Common myeloid progenitor, CD34-positive (primary cell): ENCODE measurements around the gene TTYH1.
"Not testable (repeated sequence)": the region's sequence is repeated elsewhere in the genome, so short reads cannot be mapped to it uniquely, and the experiment has no call there.

Source experiments
- CTCF ChIA-PET: fragments of 350-600 bp; sonication (Branson Sonifier 250); formaldehyde crosslinking; loops from one replicate; lab custom pipeline; 2021; ENCODE audit warnings: antibody characterized with exemption; lab: Charles Lee
- POLR2A ChIA-PET: fragments of 350-600 bp; sonication (Branson Sonifier 250); formaldehyde crosslinking; loops from one replicate; lab custom pipeline; 2021; ENCODE audit warnings: antibody characterized with exemption; lab: Charles Lee
- DNase-seq, 3 donors: peaks; one replicate each; pipeline versions ENCODE4 v3.0.0 to v3.0.0-alpha.2; 2013
- H3K27ac ChIP-seq, 2 experiments: 1 replicate in 1 of 2; 2 replicates in 1 of 2; pipeline ENCODE4 v1.7.0; 2013; ENCODE audit warnings: inconsistent platforms in 2 of 2, low read length in 2 of 2, mild to moderate bottlenecking in 2 of 2, low read depth in 1 of 2, moderate library complexity in 1 of 2; ENCODE audit not compliant: severe bottlenecking in 2 of 2, insufficient read depth in 1 of 2, poor library complexity in 1 of 2
- H3K27me3 ChIP-seq, 5 experiments: replicated peaks in 2 of 5; 1 replicate in 3 of 5; 2 replicates in 2 of 5; pipeline versions ENCODE4 v1.6.1 to v1.7.0; 2013; ENCODE audit warnings: low read length in 4 of 5, mild to moderate bottlenecking in 2 of 5, moderate library complexity in 2 of 5, inconsistent platforms in 1 of 5; ENCODE audit not compliant: insufficient read depth in 5 of 5, control insufficient read depth in 4 of 5
- H3K36me3 ChIP-seq, 4 experiments: 1 replicate in 2 of 4; 2 replicates in 2 of 4; pipeline versions ENCODE4 v1.6.1 to v1.7.0; 2013; ENCODE audit warnings: low read length in 3 of 4, control low read depth in 1 of 4, mild to moderate bottlenecking in 1 of 4; ENCODE audit not compliant: control insufficient read depth in 4 of 4, insufficient read depth in 4 of 4
- H3K4me1 ChIP-seq, 4 experiments: 1 replicate in 3 of 4; 2 replicates in 1 of 4; pipeline versions ENCODE4 v1.6.1 to v1.7.1; 2013; ENCODE audit warnings: low read length in 3 of 4, mild to moderate bottlenecking in 3 of 4, control low read depth in 1 of 4, inconsistent platforms in 1 of 4, moderate library complexity in 1 of 4; ENCODE audit not compliant: control insufficient read depth in 4 of 4, insufficient read depth in 4 of 4; ENCODE audit errors: control extremely low read depth in 1 of 4
- H3K4me3 ChIP-seq, 7 experiments: 1 replicate in 4 of 7; 2 replicates in 3 of 7; pipeline versions ENCODE4 v1.5.1 to v1.7.0; 2013; ENCODE audit warnings: mild to moderate bottlenecking in 7 of 7, low read length in 6 of 7, moderate library complexity in 6 of 7, inconsistent platforms in 2 of 7, low read depth in 2 of 7, control low read depth in 1 of 7; ENCODE audit not compliant: insufficient read depth in 4 of 7, control insufficient read depth in 1 of 7; ENCODE audit errors: extremely low read depth in 1 of 7
- H3K9me3 ChIP-seq, 5 experiments: 1 replicate in 4 of 5; 2 replicates in 1 of 5; pipeline versions ENCODE4 v1.6.1 to v1.7.1; 2013; ENCODE audit warnings: low read length in 4 of 5, mild to moderate bottlenecking in 2 of 5, inconsistent platforms in 1 of 5, low read depth in 1 of 5, moderate library complexity in 1 of 5; ENCODE audit not compliant: control insufficient read depth in 4 of 5, insufficient read depth in 2 of 5; ENCODE audit errors: control extremely low read depth in 1 of 5
- WGBS: methylation state at CpG from one replicate; pipeline ENCODE4 v1.1.5; 2013; ENCODE audit not compliant: insufficient coverage; 5-methylcytosine and 5-hydroxymethylcytosine counted together

The TTYH1 gene

GRCh38 chr19:54464630-54465425 lies 49.6 kb downstream of the TTYH1 start:
- peaks cover 0 to 42% (median 34%) of the 10 kb centered on the region in 4 experiments for H3K4me1 ChIP-seq
- POLR2A ChIA-PET: no interaction called here

DNA sequence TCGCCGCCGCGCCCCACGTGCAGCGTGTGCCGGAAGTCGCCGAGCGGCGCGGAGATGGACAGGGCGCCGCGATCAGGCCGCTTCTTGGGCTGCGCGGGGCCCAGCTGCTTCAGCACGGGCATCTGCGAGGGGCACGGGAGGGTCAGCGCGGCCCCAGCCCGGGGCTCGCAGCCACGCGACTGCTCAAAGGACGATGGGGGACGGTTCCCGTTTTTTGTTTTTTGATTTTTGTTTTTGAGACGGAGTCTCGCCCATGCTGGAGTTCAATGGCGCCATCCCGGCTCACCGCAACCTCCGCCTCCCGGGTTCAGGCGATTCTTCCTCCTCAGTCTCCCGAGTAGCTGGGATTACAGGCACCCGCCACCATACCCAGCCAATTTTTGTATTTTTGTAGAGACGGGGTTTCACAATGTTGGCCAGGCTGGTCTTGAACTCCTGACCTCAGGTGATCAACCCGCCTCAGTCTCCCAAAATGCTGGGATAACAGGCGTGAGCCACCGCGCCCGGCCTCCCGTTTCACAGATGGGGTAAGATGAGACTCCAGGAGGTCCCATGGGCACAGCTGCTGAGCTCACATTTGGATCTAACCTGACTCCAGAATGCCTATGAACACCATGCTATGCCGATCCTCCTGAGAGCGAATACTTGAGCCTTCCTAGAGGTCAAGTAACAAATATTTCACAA lies 50.3 kb downstream of the TTYH1 start:
- WGBS: 69% methylated on average over 45 of the region's 49 CpGs
- ChIA-PET CTCF (no interaction called here), POLR2A (no interaction called here)
- H3K27ac ChIP-seq: no peak overlapping the region
- H3K27me3 ChIP-seq: peaks cover 3 to 20% (median 7%) of the 10 kb centered on the region in 5 experiments
- H3K36me3 ChIP-seq: peaks cover 0 to 19% (median 8%) of the 10 kb centered on the region in 4 experiments
- peak overlapping the region in 3 of 7 experiments; percentile 4 to 91 (median 19) for H3K4me3 ChIP-seq
- H3K9me3 ChIP-seq: no peaks in the 10 kb centered on the region
- H3K4me1 ChIP-seq: peaks cover 3 to 38% (median 32%) of the 10 kb centered on the region in 4 experiments
- DNase-seq: no peak

More at GRCh38 chr19:54464630-54465425, 49.6 kb downstream of the TTYH1 start:
- DNase-seq: peak; percentile 82 to 91 (median 87)
- peak overlapping the region; percentile 53 to 91 (median 76) for H3K4me3 ChIP-seq
- no peaks in the 10 kb centered on the region for H3K9me3 ChIP-seq
- peaks cover 0 to 13% (median 5%) of the 10 kb centered on the region in 5 experiments for H3K27me3 ChIP-seq
- peak overlapping the region in 1 of 2 experiments; percentile 66 for H3K27ac ChIP-seq
- CTCF ChIA-PET: no interaction called here
- WGBS: 4% methylated on average over 52 of the region's 87 CpGs
- peaks cover 0 to 24% (median 12%) of the 10 kb centered on the region in 4 experiments for H3K36me3 ChIP-seq

- H3K9me3 ChIP-seq, H3K4me3 ChIP-seq, CTCF ChIA-PET, H3K27ac ChIP-seq, POLR2A ChIA-PET, DNase-seq: not testable (repeated sequence)
- peaks cover 6 to 43% (median 37%) of the 10 kb centered on the region in 4 experiments for H3K4me1 ChIP-seq
- WGBS: 100% methylated on average over 11 of the region's 14 CpGs
- peaks cover 5 to 25% (median 11%) of the 10 kb centered on the region in 5 experiments for H3K27me3 ChIP-seq
- peaks cover 0 to 14% (median 6%) of the 10 kb centered on the region in 4 experiments for H3K36me3 ChIP-seq
These were observed 50.8 kb downstream of the TTYH1 start for GRCh38 chr19:54466110-54466480.

GRCh38 chr19:54469496-54469934 lies 54.3 kb downstream of the TTYH1 start:
- no peak overlapping the region for H3K27ac ChIP-seq
- DNase-seq: no peak
- no peaks in the 10 kb centered on the region for H3K9me3 ChIP-seq
- CTCF ChIA-PET: interaction anchor here (1.1 to 1.4 kb wide), 2 partner anchors 10 to 26 kb away, joined by 3 to 4 read pairs; no protein-coding TSS in a partner anchor
- no peaks in the 10 kb centered on the region for H3K36me3 ChIP-seq
- H3K4me3 ChIP-seq: no peak overlapping the region
- peaks cover 6 to 30% (median 23%) of the 10 kb centered on the region in 4 experiments for H3K4me1 ChIP-seq
- 89% methylated on average over 7 of the region's 8 CpGs for WGBS
- POLR2A ChIA-PET: no interaction called here
- H3K27me3 ChIP-seq: peaks cover 5 to 37% (median 11%) of the 10 kb centered on the region in 5 experiments

- WGBS: 91% methylated on average over 9 of the region's 10 CpGs
- no peak for DNase-seq
- H3K4me1 ChIP-seq: peaks cover 6 to 23% (median 18%) of the 10 kb centered on the region in 4 experiments
- POLR2A ChIA-PET: interaction anchor here (0.6 kb wide), 1 partner anchor 621 kb away, joined by 3 read pairs; no protein-coding TSS in a partner anchor
- CTCF ChIA-PET: interaction anchor here (0.7 to 1.4 kb wide), 2 partner anchors 9 to 27 kb away, joined by 3 to 4 read pairs; no protein-coding TSS in a partner anchor
- no peak overlapping the region for H3K27ac ChIP-seq
- H3K4me3 ChIP-seq: peak overlapping the region in 5 of 7 experiments; percentile 29 to 64 (median 57)
- peaks cover 5 to 37% (median 11%) of the 10 kb centered on the region in 5 experiments for H3K27me3 ChIP-seq
- H3K36me3 ChIP-seq: no peaks in the 10 kb centered on the region
- no peaks in the 10 kb centered on the region for H3K9me3 ChIP-seq
These were observed 55.1 kb downstream of the TTYH1 start for GRCh38 chr19:54470276-54470887.

- POLR2A ChIA-PET: no interaction called here
- peak in 2 of 3 donors; percentile 51 to 57 for DNase-seq
- Histone ChIP-seq H3K27me3 (peaks cover 5 to 35% (median 8%) of the 10 kb centered on the region in 5 experiments), H3K36me3 (no peaks in the 10 kb centered on the region), H3K4me3 (peak overlapping the region in 5 of 7 experiments; percentile 29 to 64 (median 57)), H3K27ac (no peak overlapping the region), H3K9me3 (no peaks in the 10 kb centered on the region), H3K4me1 (peaks cover 6 to 22% (median 18%) of the 10 kb centered on the region in 4 experiments)
- WGBS: 1% methylated on average over 57 of the region's 60 CpGs
- CTCF ChIA-PET: interaction anchor here (0.7 kb wide), 1 partner anchor 28 kb away, joined by 3 read pairs; no protein-coding TSS in a partner anchor
These were observed 55.9 kb downstream of the TTYH1 start for GRCh38 chr19:54470991-54471782.
